Measurements from ENCODE around the gene APBA1. TPM values are rescaled to one million over a fixed set of nuclear protein-coding genes. Genes with fewer than 3 reads are reported as not detected.

Gene APBA1
- total and polyA plus RNA-seq, 9 of the 15 experiments (the other 6 are each of a cell fraction or from before 2014, with no cell fraction given) = 0.01 to 0.02 TPM; not detected in 7

DNA sequence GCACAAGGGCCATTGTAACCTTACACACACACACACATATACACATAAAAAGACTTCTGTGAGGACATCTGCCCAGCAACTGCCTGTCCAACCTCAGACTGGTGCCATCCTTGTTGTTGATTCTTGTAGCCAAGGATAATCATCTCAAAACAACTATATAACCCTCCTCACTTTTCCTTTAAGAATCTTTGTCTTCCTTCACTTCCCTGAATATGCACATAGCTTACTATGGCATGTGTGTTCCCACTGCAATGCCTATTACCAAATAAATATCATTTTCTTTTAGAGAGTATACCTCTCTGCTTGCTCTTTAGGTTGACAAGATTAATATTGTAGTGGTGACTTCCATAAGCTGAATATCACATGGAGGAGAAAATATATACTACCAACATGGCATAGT is 55.2 kb downstream of the APBA1 start (continued):
- TF ChIP-seq, protein P1, sequence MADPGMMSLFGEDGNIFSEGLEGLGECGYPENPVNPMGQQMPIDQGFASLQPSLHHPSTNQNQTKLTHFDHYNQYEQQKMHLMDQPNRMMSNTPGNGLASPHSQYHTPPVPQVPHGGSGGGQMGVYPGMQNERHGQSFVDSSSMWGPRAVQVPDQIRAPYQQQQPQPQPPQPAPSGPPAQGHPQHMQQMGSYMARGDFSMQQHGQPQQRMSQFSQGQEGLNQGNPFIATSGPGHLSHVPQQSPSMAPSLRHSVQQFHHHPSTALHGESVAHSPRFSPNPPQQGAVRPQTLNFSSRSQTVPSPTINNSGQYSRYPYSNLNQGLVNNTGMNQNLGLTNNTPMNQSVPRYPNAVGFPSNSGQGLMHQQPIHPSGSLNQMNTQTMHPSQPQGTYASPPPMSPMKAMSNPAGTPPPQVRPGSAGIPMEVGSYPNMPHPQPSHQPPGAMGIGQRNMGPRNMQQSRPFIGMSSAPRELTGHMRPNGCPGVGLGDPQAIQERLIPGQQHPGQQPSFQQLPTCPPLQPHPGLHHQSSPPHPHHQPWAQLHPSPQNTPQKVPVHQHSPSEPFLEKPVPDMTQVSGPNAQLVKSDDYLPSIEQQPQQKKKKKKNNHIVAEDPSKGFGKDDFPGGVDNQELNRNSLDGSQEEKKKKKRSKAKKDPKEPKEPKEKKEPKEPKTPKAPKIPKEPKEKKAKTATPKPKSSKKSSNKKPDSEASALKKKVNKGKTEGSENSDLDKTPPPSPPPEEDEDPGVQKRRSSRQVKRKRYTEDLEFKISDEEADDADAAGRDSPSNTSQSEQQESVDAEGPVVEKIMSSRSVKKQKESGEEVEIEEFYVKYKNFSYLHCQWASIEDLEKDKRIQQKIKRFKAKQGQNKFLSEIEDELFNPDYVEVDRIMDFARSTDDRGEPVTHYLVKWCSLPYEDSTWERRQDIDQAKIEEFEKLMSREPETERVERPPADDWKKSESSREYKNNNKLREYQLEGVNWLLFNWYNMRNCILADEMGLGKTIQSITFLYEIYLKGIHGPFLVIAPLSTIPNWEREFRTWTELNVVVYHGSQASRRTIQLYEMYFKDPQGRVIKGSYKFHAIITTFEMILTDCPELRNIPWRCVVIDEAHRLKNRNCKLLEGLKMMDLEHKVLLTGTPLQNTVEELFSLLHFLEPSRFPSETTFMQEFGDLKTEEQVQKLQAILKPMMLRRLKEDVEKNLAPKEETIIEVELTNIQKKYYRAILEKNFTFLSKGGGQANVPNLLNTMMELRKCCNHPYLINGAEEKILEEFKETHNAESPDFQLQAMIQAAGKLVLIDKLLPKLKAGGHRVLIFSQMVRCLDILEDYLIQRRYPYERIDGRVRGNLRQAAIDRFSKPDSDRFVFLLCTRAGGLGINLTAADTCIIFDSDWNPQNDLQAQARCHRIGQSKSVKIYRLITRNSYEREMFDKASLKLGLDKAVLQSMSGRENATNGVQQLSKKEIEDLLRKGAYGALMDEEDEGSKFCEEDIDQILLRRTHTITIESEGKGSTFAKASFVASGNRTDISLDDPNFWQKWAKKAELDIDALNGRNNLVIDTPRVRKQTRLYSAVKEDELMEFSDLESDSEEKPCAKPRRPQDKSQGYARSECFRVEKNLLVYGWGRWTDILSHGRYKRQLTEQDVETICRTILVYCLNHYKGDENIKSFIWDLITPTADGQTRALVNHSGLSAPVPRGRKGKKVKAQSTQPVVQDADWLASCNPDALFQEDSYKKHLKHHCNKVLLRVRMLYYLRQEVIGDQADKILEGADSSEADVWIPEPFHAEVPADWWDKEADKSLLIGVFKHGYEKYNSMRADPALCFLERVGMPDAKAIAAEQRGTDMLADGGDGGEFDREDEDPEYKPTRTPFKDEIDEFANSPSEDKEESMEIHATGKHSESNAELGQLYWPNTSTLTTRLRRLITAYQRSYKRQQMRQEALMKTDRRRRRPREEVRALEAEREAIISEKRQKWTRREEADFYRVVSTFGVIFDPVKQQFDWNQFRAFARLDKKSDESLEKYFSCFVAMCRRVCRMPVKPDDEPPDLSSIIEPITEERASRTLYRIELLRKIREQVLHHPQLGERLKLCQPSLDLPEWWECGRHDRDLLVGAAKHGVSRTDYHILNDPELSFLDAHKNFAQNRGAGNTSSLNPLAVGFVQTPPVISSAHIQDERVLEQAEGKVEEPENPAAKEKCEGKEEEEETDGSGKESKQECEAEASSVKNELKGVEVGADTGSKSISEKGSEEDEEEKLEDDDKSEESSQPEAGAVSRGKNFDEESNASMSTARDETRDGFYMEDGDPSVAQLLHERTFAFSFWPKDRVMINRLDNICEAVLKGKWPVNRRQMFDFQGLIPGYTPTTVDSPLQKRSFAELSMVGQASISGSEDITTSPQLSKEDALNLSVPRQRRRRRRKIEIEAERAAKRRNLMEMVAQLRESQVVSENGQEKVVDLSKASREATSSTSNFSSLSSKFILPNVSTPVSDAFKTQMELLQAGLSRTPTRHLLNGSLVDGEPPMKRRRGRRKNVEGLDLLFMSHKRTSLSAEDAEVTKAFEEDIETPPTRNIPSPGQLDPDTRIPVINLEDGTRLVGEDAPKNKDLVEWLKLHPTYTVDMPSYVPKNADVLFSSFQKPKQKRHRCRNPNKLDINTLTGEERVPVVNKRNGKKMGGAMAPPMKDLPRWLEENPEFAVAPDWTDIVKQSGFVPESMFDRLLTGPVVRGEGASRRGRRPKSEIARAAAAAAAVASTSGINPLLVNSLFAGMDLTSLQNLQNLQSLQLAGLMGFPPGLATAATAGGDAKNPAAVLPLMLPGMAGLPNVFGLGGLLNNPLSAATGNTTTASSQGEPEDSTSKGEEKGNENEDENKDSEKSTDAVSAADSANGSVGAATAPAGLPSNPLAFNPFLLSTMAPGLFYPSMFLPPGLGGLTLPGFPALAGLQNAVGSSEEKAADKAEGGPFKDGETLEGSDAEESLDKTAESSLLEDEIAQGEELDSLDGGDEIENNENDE (IDR thresholded peaks at IDR 0.05; ENCODE audit: low read depth, low read length) = no peak
- TF ChIP-seq RBM14 (IDR thresholded peaks at IDR 0.05; ENCODE audit: borderline replicate concordance, insufficient read depth, low read depth, low read length) = no peak
- no peak for TF ChIP-seq CBX1 (IDR thresholded peaks at IDR 0.05; ENCODE audit: low read depth)
- TF ChIP-seq MXI1 (IDR thresholded peaks at IDR 0.05; ENCODE audit: low read depth, low read length) = no peak
- no peak for TF ChIP-seq TSC22D4 (tag; IDR thresholded peaks at IDR 0.05)
- no peak for TF ChIP-seq ZNF224 (CRISPR knock-in tag; IDR thresholded peaks at IDR 0.05)
- TF ChIP-seq KHSRP (IDR thresholded peaks at IDR 0.05) = no peak
- no peak for TF ChIP-seq SPI1 (IDR thresholded peaks at IDR 0.05; ENCODE audit: borderline replicate concordance, low read depth, low read length)
